NOMO-1 treated with dmso at 0.1 percent for 144 hours (cell line): ENCODE results near the gene GADD45B.
"Not testable (repeated sequence)": the region's sequence is repeated elsewhere in the genome, so short reads cannot be mapped to it uniquely, and the experiment has no call there.

Experiments
- DNase-seq: peaks from one replicate; lab custom pipeline; 2025; ENCODE audit not compliant: unreplicated experiment; lab: John Stamatoyannopoulos, UW

Gene GADD45B

DNA sequence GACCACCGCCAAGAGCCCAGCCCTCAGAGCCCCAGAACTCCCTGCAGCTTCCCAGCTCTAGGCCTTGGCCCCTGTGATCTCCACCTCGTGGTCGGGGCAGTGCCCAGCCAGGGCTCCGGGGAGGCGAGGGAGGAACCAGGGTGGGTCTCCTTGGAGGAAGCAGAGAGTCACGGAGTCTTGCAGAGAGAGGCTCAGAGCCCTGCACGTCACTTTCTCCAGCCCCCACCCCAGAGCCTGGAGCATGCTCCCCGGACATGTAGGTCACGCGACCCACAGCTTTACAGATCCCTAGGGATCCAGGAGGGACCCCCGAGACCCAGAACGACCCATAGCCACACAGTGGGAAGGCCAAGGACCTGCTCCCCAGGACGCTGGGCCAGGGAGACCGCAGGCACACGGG is 11.9 kb downstream of the GADD45B start:
- DNase-seq, result no peak

DNA sequence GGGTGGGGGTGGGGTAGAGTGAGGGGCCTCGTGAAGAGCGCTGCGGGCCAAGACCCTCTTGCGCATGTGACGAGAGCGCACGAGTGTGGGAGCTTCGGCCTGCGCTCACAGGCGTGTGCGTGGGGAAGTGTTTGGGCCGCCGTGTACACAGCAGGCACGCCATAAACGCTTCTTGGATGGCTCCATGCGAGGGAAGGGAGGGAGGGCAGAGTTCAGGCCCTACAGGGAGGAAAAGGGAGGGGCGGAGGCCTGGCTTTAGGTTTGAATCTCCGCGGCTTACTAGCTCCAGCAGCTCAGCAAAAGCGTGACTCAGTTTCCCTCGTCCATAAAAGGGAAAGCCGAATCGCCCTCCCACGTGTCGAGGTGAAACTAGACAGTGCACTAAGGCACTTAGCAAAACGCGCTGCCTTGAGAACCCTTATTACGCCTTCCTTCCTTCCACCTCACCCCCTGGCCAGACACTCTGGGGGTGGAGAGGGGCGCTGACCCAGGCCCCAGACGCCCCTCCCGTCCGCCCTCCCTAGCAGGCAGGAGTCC is 12.5 kb downstream of the GADD45B start:
- no peak for DNase-seq

DNA sequence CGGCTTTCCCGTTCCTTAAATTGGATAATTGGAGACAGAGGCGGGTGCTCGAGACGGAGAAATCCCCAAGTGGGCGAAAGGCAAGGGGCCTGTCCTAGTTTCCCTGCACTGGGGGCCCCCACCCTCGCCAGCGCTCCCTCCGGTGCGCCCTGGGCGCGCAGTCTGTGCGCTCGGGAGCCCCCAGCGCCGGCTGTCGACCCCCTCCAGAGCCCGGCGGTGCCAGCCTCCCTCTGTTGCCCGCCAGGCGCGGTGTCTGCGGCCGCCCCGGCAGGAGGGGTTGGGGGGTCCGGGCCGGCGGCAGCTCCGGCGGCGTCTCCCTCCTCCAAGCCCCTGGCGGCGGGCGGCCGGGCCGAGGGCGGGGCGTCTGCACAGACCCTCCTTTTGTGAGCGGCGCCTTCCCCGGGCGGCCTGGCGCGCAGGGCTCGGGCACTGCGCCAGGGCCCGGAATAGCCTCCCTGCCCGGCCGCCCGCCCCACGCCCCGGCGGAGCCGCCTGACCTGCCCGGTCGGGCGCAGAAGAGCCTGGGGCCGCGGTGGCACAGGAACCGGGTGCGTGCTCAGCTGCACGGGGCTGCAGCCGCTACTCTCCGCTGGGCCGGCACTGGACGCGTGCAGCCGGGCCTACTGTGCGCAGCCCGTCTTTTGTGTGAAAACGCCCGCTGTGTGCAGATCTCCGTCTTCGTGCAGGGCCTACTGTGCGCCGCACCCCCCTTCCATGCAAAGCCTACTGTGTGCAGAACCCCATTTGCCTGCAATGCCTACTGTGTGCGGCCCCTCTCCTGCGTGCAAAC is 13.2 kb downstream of the GADD45B start:
- peak; percentile 22 for DNase-seq

DNA sequence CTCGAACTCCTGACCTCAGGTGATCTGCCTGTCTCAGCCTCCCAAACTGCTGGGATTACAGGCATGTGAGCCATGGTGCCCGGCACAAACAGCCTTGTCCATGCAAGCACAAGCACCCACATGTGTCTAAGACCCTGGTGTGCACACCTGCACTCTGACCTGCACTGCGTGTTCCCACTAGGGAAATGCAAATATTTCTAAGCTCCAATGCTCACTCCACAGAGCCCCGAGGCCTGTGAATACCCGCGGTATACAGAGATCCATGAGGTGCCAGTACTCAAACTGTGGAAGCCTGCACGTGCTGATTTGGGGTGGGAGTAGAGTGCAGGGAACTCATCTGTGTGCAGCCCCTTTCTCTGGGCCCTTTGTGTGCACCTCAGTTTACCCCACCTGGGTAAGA is 14.7 kb downstream of the GADD45B start:
- no peak for DNase-seq

DNA sequence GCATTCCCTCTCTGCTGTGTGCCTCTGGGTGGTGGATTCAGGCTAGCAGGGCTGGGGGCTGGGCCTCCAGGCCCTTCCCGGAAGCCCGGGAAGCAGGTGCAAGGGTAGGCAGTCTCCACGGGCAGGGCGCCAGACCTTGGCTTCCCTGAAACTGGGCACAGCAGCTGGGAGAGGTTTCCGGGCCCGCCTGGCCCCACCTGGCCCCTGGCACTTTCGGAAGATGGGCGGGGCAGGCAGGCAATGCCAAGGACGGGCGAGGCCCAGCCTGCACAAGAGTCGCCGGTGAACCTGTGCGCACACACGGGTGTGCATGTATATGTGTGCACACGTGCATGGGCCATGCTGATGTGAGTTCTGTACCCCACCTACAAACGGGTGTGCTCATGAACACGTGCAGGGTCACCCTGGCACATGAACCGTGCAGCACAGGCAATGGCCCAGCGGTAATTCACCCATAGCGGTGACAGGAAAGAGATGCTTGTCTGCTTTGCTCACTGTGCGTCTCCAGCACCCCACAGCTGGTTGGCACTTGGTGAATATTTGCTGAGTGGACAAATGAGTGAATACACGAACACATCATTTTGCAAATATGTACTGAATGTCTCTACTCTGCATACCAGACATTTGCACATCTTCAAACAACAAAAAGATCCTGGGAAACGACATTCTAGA is 15.3 kb downstream of the GADD45B start:
- DNase-seq, result no peak

DNA sequence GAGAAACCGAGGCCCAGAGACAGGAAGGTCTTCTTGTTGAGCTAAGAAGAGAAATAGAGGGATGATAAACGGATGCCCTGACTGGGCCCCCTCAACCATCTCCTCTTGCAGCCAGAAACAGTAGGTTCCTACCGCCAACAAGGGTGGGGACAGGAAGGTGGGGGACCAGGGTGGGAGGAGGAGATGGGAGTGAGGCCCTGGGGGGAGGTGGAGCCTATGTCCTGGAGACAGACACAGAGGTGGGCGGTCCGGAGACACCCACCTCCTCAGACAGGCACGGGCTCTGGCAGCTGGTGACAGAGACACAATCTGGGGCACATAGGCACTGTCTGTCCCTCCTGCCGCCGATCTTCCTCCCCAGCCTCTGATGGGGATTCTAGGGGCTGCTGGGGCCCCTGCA is 16.9 kb downstream of the GADD45B start:
- DNase-seq, result no peak

DNA sequence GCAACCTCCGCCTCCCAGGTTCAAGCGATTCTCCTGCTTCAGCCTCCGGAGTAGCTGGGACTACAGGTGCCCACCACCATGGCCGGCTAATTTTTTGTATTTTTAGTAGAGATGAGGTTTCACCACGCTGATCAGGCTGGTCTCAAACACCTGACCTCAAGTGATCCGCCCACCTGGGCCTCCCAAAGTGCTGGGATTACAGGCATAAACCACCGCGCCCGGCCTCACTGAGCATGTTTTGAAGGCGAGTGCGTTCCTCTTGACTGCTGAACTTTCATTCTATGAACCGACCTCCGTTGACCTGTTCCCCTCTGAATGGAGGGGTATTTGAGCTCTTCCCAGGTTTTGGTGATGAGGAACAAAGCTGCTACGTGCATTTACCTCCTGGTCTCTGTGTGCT is 17.5 kb downstream of the GADD45B start:
- DNase-seq, result not testable (repeated sequence)

DNA sequence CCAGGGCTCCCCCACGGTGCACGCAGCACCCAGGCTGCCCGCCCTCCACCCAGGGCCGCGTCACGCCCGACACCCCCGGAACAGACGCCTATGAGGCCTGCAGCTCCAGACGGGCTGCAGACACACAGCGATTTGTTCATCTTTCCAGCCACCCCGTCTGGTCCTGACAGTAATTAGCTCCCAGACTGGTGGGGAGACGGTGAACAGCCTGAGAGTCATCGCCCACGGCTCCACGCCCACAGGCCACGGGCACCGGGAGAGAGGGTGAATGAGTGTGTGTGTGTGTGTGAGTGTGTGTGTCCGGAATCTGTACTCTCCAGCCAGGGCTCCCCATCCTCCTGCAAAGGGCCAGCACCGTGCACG is 18.1 kb downstream of the GADD45B start:
- no peak for DNase-seq

DNA sequence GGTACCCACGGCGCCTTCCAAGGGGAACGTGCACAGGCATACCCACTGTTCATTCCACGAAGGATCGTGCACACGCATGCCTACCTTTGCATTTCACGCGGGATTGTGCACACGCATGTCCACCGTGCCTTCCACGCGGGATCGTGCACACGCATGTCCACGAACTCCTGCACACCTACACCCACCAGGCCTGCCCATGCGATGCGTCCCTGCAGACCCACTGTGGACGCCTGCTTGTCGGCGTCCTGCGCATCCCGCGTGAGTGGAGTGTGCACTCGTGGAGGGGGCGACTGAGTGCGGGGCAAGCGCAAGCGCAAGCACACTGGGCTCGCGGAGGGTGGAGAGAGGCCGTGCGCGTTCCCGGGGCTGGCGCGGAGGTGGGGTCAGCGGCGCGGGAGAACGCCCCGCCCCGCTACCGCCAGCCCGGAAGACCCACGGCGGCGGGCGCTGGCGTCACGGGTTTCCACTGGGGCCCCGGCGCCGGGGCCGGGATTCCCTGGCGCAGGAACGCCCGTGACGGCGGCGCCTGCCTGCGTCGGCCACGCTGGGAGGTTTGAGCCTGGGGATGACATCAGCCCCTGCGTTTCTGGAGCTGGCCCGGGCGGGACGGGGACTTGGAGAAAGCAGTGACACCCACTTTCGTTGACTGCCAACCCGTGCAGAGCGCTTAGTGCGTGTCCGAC is 18.7 kb downstream of the GADD45B start:
- peak; percentile 65 for DNase-seq

DNA sequence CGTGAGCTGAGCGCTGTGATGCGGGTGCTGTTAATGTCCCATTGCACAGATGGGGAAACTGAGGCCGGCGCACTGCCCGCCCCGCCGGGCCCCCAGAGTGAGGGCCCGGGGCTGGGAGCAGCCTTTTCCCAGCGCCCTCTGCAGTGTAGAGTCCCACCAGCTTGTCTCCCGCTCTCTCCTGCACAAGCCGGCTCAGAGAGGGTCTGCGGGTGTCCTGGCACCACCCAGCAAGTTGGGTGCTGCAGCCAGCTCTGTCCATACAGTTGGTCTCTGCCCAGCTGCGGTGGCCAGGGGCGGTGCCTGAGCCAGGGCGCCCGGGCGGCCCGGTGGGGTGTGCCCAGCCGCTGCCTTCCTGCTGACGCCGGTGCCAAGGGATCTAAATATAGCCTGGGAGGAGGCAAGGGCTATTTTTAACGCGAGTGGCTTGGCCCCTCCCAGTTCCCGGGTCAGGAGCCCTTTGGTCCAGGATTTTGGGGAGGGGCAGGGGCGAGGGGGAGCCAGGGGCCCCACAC is 19.3 kb downstream of the GADD45B start:
- DNase-seq, result peak; percentile 8

DNA sequence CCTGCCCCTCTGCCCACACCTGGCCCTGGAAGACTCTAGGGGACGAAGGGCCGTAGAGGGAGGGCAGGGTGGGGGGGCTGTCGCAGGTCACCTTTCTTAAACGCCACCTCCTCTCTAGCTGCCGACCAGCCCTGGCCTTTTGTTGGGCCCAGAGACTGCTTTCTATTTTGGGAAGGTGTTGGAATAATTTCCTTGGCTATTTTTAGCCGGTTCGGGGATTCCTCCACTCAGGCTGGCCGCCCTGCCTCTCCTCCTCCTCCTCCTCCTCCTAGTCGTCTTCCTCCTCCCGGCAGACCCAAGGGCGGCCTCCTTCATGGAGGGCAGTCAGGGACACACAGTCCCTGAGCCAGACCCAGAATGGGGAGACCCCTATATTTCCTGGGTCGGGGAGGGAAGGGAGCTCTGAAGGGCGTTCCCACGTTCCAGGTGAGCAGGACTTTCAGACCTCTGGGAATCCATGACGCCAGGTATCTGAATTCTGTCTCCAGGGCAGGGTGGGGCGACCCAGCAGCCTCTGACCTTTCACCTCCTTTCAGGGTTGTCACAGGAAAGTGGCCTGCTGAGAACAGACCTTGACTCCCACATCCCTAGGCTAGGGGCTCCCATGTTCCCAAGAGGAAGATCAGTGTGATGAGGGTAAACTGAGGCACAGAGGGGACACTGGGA is 19.9 kb downstream of the GADD45B start:
- DNase-seq, result no peak

DNA sequence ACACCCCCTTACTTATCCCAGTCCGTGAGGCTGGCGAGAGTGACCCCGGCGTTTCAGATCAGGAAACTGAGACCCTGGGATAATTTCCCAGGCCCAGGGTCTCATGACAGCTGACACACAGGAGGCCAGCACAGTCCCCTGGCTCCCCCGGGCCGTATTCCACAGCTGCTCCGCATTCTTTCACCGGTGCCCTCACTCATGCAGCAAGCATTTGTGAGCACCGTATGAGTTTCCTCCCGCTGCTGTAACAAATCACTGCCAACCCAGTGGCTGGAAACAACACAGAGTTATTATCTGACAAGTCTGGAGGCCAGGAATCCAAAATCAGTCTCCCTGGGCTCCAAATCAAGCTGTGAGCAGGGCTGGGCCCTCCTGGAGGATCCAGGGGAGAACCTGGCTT is 21.3 kb downstream of the GADD45B start:
- no peak for DNase-seq

DNA sequence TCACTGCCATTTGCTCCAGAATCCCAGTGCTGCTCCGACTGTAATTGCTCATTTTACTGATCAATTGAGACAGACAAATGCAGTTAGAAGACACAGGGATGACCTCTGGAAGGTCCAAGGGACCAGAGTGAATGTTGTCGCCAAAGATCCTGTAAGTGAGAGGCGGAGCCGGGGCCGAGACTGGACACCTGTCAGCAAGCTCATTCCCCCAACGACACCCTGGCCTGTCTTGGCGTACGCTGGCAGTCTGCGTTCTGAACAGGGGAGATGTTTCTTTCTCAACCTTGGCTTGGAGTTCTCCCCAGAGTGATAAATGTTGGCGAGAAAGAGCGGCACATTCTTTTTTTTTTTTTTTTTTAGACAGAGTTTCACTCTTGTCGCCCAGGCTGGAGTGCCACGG is 24.2 kb downstream of the GADD45B start:
- DNase-seq, result no peak

DNA sequence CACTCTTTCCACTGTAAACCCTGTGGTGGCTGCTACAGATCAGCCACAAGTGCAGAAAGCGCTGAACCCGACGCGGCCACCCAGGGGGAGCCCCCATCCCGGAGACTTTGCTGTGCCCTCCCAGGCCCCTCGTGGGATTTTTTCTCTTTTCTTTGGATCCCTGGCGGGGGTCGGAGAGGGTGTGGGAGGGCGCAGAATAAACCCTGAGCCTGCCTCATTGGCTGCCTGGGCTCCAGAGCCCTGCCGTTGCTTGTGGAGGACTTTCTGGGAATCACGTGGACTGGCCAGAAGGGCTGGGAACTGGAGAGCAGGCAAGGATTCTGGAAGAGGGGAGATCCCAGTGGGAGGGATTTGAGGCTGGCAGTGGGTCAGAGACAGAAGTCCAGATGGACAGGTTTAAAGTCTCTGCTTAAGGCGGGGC is 24.9 kb downstream of the GADD45B start:
- DNase-seq, result no peak

DNA sequence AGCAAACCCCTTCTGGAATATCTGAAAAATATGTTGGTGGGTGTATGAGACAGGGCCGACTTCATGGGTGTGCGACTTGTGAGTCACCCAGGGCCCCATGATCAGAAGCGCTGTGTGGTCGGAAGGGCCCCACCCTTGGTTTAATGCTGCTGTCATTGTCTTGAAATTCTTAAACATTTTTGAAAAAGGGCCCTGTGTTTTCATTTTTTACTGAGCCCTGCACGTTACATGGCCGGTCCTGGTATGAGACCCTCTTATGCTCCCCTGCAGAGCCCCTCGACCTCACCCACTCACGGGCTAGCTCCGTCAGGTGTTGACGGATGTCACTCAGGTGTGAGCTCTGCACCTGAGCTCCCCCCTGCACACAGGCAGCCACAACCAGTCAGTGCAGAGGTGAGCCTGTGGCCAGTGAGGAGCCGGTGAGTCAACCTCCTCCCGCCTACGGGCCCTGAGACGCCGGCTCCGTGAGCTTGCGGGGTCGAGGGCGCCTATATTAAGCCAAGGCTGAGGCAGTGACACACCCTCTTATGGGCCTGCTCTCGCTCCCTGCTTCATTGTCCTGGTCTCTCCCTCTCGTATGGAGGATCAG is 27.7 kb downstream of the GADD45B start:
- peak; percentile 61 for DNase-seq

DNA sequence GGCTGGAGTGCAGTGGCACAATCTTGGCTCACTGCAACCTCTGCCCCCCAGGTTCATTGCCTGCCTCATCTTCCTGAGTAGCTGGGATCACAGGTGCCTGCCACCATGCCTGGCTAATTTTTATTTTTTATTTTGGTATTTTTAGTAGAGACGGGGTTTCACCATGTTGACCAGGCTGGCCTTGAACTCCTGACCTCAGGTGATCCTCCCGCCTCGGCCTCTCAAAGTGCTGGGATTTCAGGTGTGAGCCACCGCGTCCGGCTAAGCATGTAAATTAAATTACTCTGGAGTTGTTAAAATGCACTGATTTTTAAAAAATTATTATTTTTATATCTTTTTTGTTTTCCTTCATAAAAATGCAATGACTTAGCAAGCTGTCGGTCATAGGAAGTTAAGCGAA is 30.7 kb downstream of the GADD45B start:
- DNase-seq, result not testable (repeated sequence)

DNA sequence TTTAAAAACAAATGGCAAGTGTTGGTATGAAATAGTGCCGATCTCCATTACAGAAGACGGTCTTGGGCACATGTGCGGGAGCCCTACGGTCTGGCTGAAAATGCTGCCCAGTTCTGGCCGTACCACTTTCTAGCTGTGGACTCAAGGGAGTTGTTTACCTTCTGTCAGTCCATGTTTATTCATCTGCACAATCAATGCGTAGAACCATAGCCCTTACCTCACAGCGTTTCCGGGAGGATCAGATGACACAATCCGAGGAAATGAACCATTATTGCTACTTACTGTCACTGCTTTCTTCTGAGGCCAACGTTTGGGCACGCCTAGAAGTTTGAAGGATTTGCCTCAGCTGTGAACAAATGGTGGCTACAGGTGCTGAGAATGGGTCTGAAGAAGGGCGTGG is 31.2 kb downstream of the GADD45B start:
- DNase-seq, result peak; percentile 52

DNA sequence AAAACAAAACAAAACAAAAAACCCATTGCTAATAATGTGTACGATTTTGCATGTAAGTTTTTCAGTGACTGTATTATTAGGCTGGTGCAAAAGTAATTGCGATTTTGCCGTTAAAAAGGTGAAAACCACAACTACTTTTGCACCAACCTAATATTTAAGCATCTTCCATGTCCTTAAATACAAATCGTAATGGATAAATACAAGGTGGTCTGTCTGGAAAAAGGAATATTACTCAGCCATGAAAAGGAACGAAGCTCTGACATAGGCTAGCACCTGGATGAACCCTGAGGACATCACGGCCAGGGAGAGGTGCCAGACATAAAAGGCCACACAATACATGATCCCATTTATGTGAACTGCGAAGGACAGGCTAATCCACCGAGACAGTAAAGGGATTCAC is 33.2 kb downstream of the GADD45B start:
- DNase-seq, result no peak

DNA sequence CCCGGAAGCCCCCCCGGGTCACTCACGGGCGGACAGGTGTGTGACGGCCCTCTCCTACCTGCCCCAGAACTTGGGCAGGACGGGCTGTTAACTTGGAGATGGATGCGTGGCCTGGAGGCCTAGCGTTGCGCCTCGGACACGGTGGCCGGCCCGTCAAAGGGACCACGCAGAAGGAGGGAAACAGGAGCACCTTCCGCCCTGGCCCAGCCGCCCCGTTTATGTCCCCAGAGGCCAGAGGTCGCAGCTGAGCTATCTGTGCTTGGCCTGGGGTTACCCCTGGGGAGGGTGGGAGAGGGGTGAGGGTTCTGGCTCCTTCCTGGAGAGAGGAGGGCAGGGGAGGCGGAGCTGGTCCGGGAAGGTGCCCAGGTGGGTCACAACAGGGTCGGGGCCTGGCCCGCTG is 35.6 kb downstream of the GADD45B start:
- no peak for DNase-seq

DNA sequence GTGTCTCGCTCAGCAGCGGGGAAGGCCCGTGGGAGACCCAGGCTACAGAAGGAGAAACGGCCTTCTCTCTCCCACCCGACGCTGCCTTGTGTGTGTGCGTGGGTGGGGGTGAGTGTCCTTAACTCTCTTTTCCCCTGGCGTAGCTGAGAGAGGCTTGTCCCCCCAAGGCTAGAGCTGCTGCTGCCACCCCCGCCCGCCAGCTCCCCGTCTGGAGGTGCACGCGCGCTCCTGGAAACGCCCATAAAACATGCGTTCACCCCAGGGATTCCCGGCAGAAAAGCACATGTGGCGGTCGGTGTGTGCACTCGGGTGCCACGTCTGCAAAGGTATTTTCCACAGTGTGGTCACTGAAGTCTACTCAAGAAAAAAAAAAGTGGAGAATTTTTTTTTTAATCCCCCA is 36.1 kb downstream of the GADD45B start:
- no peak for DNase-seq
